Small intestine (tissue), 7 donors: ENCODE measurements around the gene CYBRD1. TPM values are rescaled to one million over a fixed set of nuclear protein-coding genes. Genes with fewer than 3 reads are reported as not detected.
"Not testable (repeated sequence)": the region's sequence is repeated elsewhere in the genome, so short reads cannot be mapped to it uniquely, and the experiment has no call there.

Experiments
- DNase-seq, 2 donors: peaks; one replicate each; pipeline versions ENCODE4 v3.0.0 to v3.0.0-alpha.2; 2013
- FAIRE-seq: peaks from 2 replicates; lab custom pipeline; 2012; peaks lifted over from hg19 to GRCh38; lab: Jason Lieb, UNC
- H3K27ac ChIP-seq, 3 donors: one replicate each; pipeline ENCODE4 v1.5.1; 2013; ENCODE audit warnings: low read length in 2 of 3, mild to moderate bottlenecking in 2 of 3, control low read depth in 1 of 3, inconsistent platforms in 1 of 3, low read depth in 1 of 3, moderate library complexity in 1 of 3
- H3K27me3 ChIP-seq, 3 donors: one replicate each; pipeline ENCODE4 v1.6.1; 2013; ENCODE audit warnings: low read length in 3 of 3, inconsistent platforms in 1 of 3; ENCODE audit not compliant: control insufficient read depth in 3 of 3, insufficient read depth in 3 of 3
- H3K36me3 ChIP-seq, 3 donors: one replicate each; pipeline ENCODE4 v1.6.1; 2013; ENCODE audit warnings: low read length in 3 of 3, inconsistent platforms in 1 of 3, low read depth in 1 of 3, mild to moderate bottlenecking in 1 of 3, moderate library complexity in 1 of 3; ENCODE audit not compliant: control insufficient read depth in 3 of 3, insufficient read depth in 2 of 3
- H3K4me1 ChIP-seq, 3 donors: one replicate each; pipeline ENCODE4 v1.6.1; 2013; ENCODE audit warnings: low read length in 2 of 3, inconsistent platforms in 1 of 3, low read depth in 1 of 3, mild to moderate bottlenecking in 1 of 3, moderate library complexity in 1 of 3; ENCODE audit not compliant: control insufficient read depth in 3 of 3, insufficient read depth in 2 of 3
- H3K4me3 ChIP-seq, 3 donors: one replicate each; pipeline ENCODE4 v1.5.1; 2013; ENCODE audit warnings: low read length in 3 of 3, control low read depth in 1 of 3, inconsistent platforms in 1 of 3, low read depth in 1 of 3, mild to moderate bottlenecking in 1 of 3, moderate library complexity in 1 of 3
- H3K9me3 ChIP-seq, 2 donors: one replicate each; pipeline ENCODE4 v1.6.1; 2013; ENCODE audit warnings: low read depth in 1 of 2, low read length in 1 of 2; ENCODE audit not compliant: control insufficient read depth in 2 of 2, insufficient read depth in 1 of 2
- WGBS, 3 donors: extraction: QIAGEN DNeasy Blood & Tissue Kit; methylation state at CpG; one replicate each; pipeline ENCODE4 v1.1.7; 2013; 5-methylcytosine and 5-hydroxymethylcytosine counted together
- polyA plus RNA-seq, 4 donors: library from polyadenylated mRNA; stranded (reverse) in 3 of 4; unstranded in 1 of 4; fragments of 200-250 nt in 3 of 4; fragments of 120-200 nt in 1 of 4; gene quantifications; one replicate each; pipeline versions ENCODE4 v1.2.1 to v1.2.3, GENCODE V29; 2013
- donor health status: healthy with polysubstance abuse.
- donor health status: control.
- donor health status: control.
- donor health status: Bipolar disorder and iron deficiency.
- donor health status: healthy.

CYBRD1 gene
- polyA plus RNA-seq, 4 donors, result 12.4 to 305 (median 182) TPM

- Histone ChIP-seq H3K4me3 (no peak overlapping the region), H3K27ac (no peak overlapping the region), H3K36me3 (no peaks in the 10 kb centered on the region), H3K4me1 (peaks cover 0 to 12% (median 0%) of the 10 kb centered on the region in 3 donors), H3K9me3 (no peaks in the 10 kb centered on the region), H3K27me3 (peaks cover 0 to 40% (median 0%) of the 10 kb centered on the region in 3 donors)
- DNase-seq, result no peak
- 85 to 98% (median 85%) methylated on average over 5 of the region's 5 CpGs for WGBS, 3 donors
- FAIRE-seq, result no peak
Observed at GRCh38 chr2:171520471-171520870, 1.8 kb upstream of the CYBRD1 start.

GRCh38 chr2:171521361-171522051 lies 768 bp upstream of the CYBRD1 start:
- H3K4me3 ChIP-seq, result peak overlapping the region in 2 of 3 donors; percentile 69 to 88
- H3K27me3 ChIP-seq, result peaks cover 0 to 40% (median 0%) of the 10 kb centered on the region in 3 donors
- FAIRE-seq, result no peak

GRCh38 chr2:171522788-171523087 lies 464 bp downstream of the CYBRD1 start:
- Histone ChIP-seq H3K36me3 (no peaks in the 10 kb centered on the region), H3K27ac (peak overlapping the region; percentile 73 to 84 (median 81)), H3K4me1 (peaks cover 0 to 12% (median 0%) of the 10 kb centered on the region in 3 donors), H3K27me3 (peaks cover 0 to 40% (median 0%) of the 10 kb centered on the region in 3 donors), H3K4me3 (peak overlapping the region; percentile 65 to 88 (median 69)), H3K9me3 (no peaks in the 10 kb centered on the region)
- FAIRE-seq, result no peak
- DNase-seq, result peak in 1 of 2 donors; percentile 41
- WGBS, 3 donors, result 0 to 1% (median 1%) methylated on average over 7 to 29 of the region's 29 CpGs

More at GRCh38 chr2:171521361-171522051, 768 bp upstream of the CYBRD1 start:
- peak in 1 of 2 donors; percentile 31 for DNase-seq
- Histone ChIP-seq H3K27ac (peak overlapping the region; percentile 73 to 84 (median 81)), H3K36me3 (no peaks in the 10 kb centered on the region), H3K9me3 (no peaks in the 10 kb centered on the region), H3K4me1 (peaks cover 0 to 12% (median 0%) of the 10 kb centered on the region in 3 donors)
- WGBS, 3 donors, result 30 to 58% (median 46%) methylated on average over 5 of the region's 5 CpGs

- 0 to 2% (median 1%) methylated on average over 62 of the region's 62 CpGs for WGBS, 3 donors
Observed at GRCh38 chr2:171523088-171524017, 1.1 kb downstream of the CYBRD1 start.

GRCh38 chr2:171524018-171524401 lies 1.7 kb downstream of the CYBRD1 start:
- Histone ChIP-seq H3K9me3 (no peaks in the 10 kb centered on the region), H3K27ac (peak overlapping the region; percentile 73 to 84 (median 81)), H3K4me3 (peak overlapping the region in 2 of 3 donors; percentile 69 to 88), H3K4me1 (peaks cover 0 to 12% (median 0%) of the 10 kb centered on the region in 3 donors), H3K36me3 (peaks cover 0 to 4% (median 0%) of the 10 kb centered on the region in 3 donors), H3K27me3 (peaks cover 0 to 42% (median 0%) of the 10 kb centered on the region in 3 donors)
- DNase-seq (peak in 1 of 2 donors; percentile 59), FAIRE-seq (no peak)
- 22 to 29% (median 24%) methylated on average over 6 of the region's 6 CpGs for WGBS, 3 donors

More at GRCh38 chr2:171523088-171524017, 1.1 kb downstream of the CYBRD1 start:
- Histone ChIP-seq H3K27ac (peak overlapping the region; percentile 73 to 84 (median 81)), H3K36me3 (peaks cover 0 to 2% (median 0%) of the 10 kb centered on the region in 3 donors), H3K9me3 (no peaks in the 10 kb centered on the region), H3K4me1 (peaks cover 0 to 12% (median 0%) of the 10 kb centered on the region in 3 donors), H3K27me3 (peaks cover 0 to 41% (median 0%) of the 10 kb centered on the region in 3 donors), H3K4me3 (peak overlapping the region; percentile 65 to 88 (median 69))
- FAIRE-seq (no peak), DNase-seq (peak; percentile 52 to 65)

GRCh38 chr2:171529914-171530313 lies 7.6 kb downstream of the CYBRD1 start:
- H3K36me3 ChIP-seq, result peaks cover 0 to 8% (median 0%) of the 10 kb centered on the region in 3 donors
- peaks cover 0 to 7% (median 0%) of the 10 kb centered on the region in 3 donors for H3K27me3 ChIP-seq
- no peak for FAIRE-seq
- DNase-seq, result no peak
- H3K9me3 ChIP-seq, result peaks cover 0 to 3% of the 10 kb centered on the region in 2 donors
- H3K4me3 ChIP-seq, result no peak overlapping the region
- 89 to 96% (median 93%) methylated on average over 1 of the region's 1 CpG for WGBS, 3 donors
- no peak overlapping the region for H3K27ac ChIP-seq
- H3K4me1 ChIP-seq, result no peaks in the 10 kb centered on the region

- Histone ChIP-seq H3K4me3 (no peak overlapping the region), H3K9me3 (peaks cover 0 to 3% of the 10 kb centered on the region in 2 donors), H3K27ac (no peak overlapping the region), H3K4me1 (no peaks in the 10 kb centered on the region), H3K36me3 (peaks cover 0 to 8% (median 0%) of the 10 kb centered on the region in 3 donors), H3K27me3 (peaks cover 0 to 4% (median 0%) of the 10 kb centered on the region in 3 donors)
- peak in 1 of 2 donors; percentile 30 for DNase-seq
- WGBS, 3 donors, result 60 to 68% (median 67%) methylated on average over 4 of the region's 4 CpGs
- no peak for FAIRE-seq
Observed at GRCh38 chr2:171530378-171530777, 8.1 kb downstream of the CYBRD1 start.

- not testable (repeated sequence) for H3K9me3 ChIP-seq, FAIRE-seq, H3K27ac ChIP-seq
Observed at GRCh38 chr2:171530859-171531258, 8.6 kb downstream of the CYBRD1 start.

More at GRCh38 chr2:171530859-171531258, 8.6 kb downstream of the CYBRD1 start:
- H3K4me1 ChIP-seq, H3K36me3 ChIP-seq, H3K4me3 ChIP-seq, DNase-seq, H3K27me3 ChIP-seq: not testable (repeated sequence)
- WGBS, 3 donors, result 82 to 100% (median 89%) methylated on average over 1 of the region's 1 CpG
